GM12892 (cell line): ENCODE measurements around the gene RNF32.

ENCODE experiments used
- POLR2A ChIP-seq: IDR thresholded peaks from 2 replicates; pipeline ENCODE4 v1.6.1; 2011; ENCODE audit warnings: low read depth, low read length, control low read depth
- POLR2AphosphoS5 ChIP-seq: IDR thresholded peaks from 2 replicates; pipeline ENCODE4 v1.6.1; 2011; ENCODE audit warnings: low read depth, low read length, control low read depth
- TAF1 ChIP-seq: IDR thresholded peaks from 2 replicates; pipeline ENCODE4 v1.6.1; 2011; ENCODE audit warnings: low read depth, mild to moderate bottlenecking, control low read depth, low read length, borderline replicate concordance

DNA sequence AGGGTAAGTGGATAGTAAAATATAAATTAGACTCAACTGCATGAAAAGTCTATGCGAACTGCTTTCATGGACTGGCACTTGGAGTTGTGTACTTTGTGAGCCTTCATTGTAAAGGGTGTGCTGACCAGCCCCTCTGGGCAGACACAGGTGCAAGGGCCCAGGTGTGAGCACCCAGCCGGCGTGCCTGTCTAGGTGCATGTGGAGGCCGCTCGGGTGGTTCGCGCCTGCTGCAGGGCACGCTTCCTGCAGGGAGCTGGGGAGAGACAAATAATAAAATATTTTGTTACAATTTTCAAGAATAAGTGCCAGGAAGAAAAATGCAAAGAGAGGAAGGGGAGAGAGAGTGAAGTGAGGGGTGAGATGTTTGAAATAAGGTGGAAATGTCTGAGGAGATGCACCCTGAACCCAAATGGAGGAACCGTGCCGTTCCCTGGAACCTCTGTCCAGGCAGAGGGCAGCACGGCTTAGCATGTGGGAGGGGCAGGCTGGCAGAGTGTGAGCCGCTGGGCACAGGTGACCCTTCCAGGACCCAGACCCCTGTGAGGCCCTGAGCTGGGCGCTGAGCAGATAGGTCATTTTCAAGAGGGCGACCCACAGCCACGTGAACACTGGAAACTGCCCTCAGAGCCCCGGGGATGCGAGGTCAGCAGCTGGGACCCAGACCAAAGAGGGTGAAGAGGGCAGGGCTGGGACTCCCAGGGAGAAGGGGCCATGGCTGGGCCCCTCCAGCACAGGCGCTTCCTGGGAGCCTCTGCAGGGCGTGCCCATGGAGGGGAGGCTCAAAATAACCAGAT lies 28.7 kb downstream of the RNF32 start:
- TF ChIP-seq POLR2A, result no peak
- TF ChIP-seq POLR2AphosphoS5, result no peak
- TF ChIP-seq TAF1, result no peak
